NCI-H187 (cell line): ENCODE results near the gene MAN1A1.

Experiments
- DNase-seq, 2 experiments: peaks; one replicate each; lab custom pipeline; 2025; lab: John Stamatoyannopoulos, UW

Gene MAN1A1

GRCh38 chr6:119195848-119196247 lies 153.7 kb downstream of the MAN1A1 start:
- DNase-seq = no peak

- no peak for DNase-seq
Observed at GRCh38 chr6:119195204-119195603, 154.4 kb downstream of the MAN1A1 start.

- no peak for DNase-seq
Observed at GRCh38 chr6:119193707-119194106, 155.9 kb downstream of the MAN1A1 start.

- no peak for DNase-seq
Observed at GRCh38 chr6:119192200-119192599, 157.4 kb downstream of the MAN1A1 start.

GRCh38 chr6:119190176-119190575 lies 159.4 kb downstream of the MAN1A1 start:
- no peak for DNase-seq

- DNase-seq = no peak
Observed at GRCh38 chr6:119189498-119189897, 160.1 kb downstream of the MAN1A1 start.

- no peak for DNase-seq
Observed at GRCh38 chr6:119187596-119187995, 162.0 kb downstream of the MAN1A1 start.

GRCh38 chr6:119186490-119186889 lies 163.1 kb downstream of the MAN1A1 start:
- DNase-seq = no peak

GRCh38 chr6:119184008-119184648 lies 165.4 kb downstream of the MAN1A1 start:
- DNase-seq = no peak

GRCh38 chr6:119183457-119183856 lies 166.1 kb downstream of the MAN1A1 start:
- no peak for DNase-seq

- no peak for DNase-seq
Observed at GRCh38 chr6:119182875-119183274, 166.7 kb downstream of the MAN1A1 start.

GRCh38 chr6:119182216-119182803 lies 167.3 kb downstream of the MAN1A1 start:
- DNase-seq = no peak

- no peak for DNase-seq
Observed at GRCh38 chr6:119181046-119181445, 168.5 kb downstream of the MAN1A1 start.

- DNase-seq = no peak
Observed at GRCh38 chr6:119179842-119180241, 169.7 kb downstream of the MAN1A1 start.

- DNase-seq = no peak
Observed at GRCh38 chr6:119179062-119179461, 170.5 kb downstream of the MAN1A1 start.

GRCh38 chr6:119176445-119176844 lies 173.1 kb downstream of the MAN1A1 start:
- DNase-seq = no peak

- DNase-seq = no peak
Observed at GRCh38 chr6:119174879-119175817, 174.4 kb downstream of the MAN1A1 start.

- DNase-seq = no peak
Observed at GRCh38 chr6:119174085-119174445, 175.5 kb downstream of the MAN1A1 start.

- DNase-seq = no peak
Observed at GRCh38 chr6:119173249-119174084, 176.1 kb downstream of the MAN1A1 start.

- no peak for DNase-seq
Observed at GRCh38 chr6:119172824-119173223, 176.7 kb downstream of the MAN1A1 start.

- no peak for DNase-seq
Observed at GRCh38 chr6:119171864-119172588, 177.5 kb downstream of the MAN1A1 start.
